HEK293 (cell line): Measurements from ENCODE around the gene TTC13.

ENCODE experiments used
- CTCF ChIA-PET: fragments of 350-600 bp; formaldehyde crosslinking; extraction: SDS; loops from one replicate; lab custom pipeline; 2021; ENCODE audit warnings: antibody characterized with exemption; lab: Yijun Ruan, JAX
- POLR2A ChIA-PET: fragments of 300-600 bp; formaldehyde crosslinking; extraction: SDS; loops from one replicate; lab custom pipeline; 2020; ENCODE audit warnings: antibody characterized with exemption, inconsistent platforms; lab: Yijun Ruan, JAX
- H3K27ac ChIP-seq: fragments of 200-500 bp; sonication (Bioruptor generic); 2 replicates; pipeline ENCODE4 v1.5.1; 2014; ENCODE audit warnings: low read depth, low read length, control low read depth, inconsistent platforms; ENCODE audit errors: extremely low read depth
- H3K36me3 ChIP-seq, 2 experiments: fragments of 200-500 bp in 1 of 2; sonication (Bioruptor generic) in 1 of 2; 1 replicate in 1 of 2; 2 replicates in 1 of 2; pipeline ENCODE4 v1.5.1; 2014 to 2017; ENCODE audit warnings: inconsistent platforms in 2 of 2, low read length in 2 of 2; ENCODE audit not compliant: control insufficient read depth in 2 of 2, insufficient read depth in 1 of 2
- H3K4me1 ChIP-seq: fragments of 200-500 bp; sonication (Bioruptor generic); 2 replicates; pipeline ENCODE4 v1.5.1; 2014; ENCODE audit warnings: mild to moderate bottlenecking, low read length, inconsistent platforms; ENCODE audit not compliant: control insufficient read depth, insufficient read depth
- H3K4me3 ChIP-seq: 2 replicates; pipeline ENCODE4 v1.5.1; 2011; ENCODE audit warnings: low read depth, mild to moderate bottlenecking, control low read depth, low read length, moderate library complexity
- H3K9me3 ChIP-seq: fragments of 200-500 bp; sonication (Bioruptor generic); 2 replicates; pipeline ENCODE4 v1.5.1; 2014; ENCODE audit warnings: low read depth, low read length, inconsistent platforms; ENCODE audit not compliant: control insufficient read depth, insufficient read depth
- FEZF1 ChIP-seq: fragments of 450-650 bp; formaldehyde crosslinking; IDR thresholded peaks from 2 replicates; pipeline ENCODE4 v1.5.1; 2016; ENCODE audit warnings: missing biosample characterization, missing genetic modification characterization
- GLIS2 ChIP-seq: fragments of 450-650 bp; formaldehyde crosslinking; IDR thresholded peaks from 2 replicates; pipeline ENCODE4 v1.5.1; 2016; ENCODE audit warnings: missing biosample characterization, missing genetic modification characterization
- IKZF3 ChIP-seq: fragments of 450-650 bp; IDR thresholded peaks from 2 replicates; pipeline ENCODE4 v1.5.0; 2018; ENCODE audit warnings: missing biosample characterization, mild to moderate bottlenecking, missing genetic modification characterization, moderate library complexity
- OVOL3 ChIP-seq: fragments of 450-650 bp; formaldehyde crosslinking; IDR thresholded peaks from 2 replicates; pipeline ENCODE4 v1.5.1; 2016; ENCODE audit warnings: missing biosample characterization, missing genetic modification characterization
- PRDM1 ChIP-seq: fragments of 450-650 bp; formaldehyde crosslinking; IDR thresholded peaks from 2 replicates; pipeline ENCODE4; 2016; ENCODE audit warnings: missing biosample characterization, missing genetic modification characterization
- SCRT2 ChIP-seq: fragments of 450-650 bp; formaldehyde crosslinking; IDR thresholded peaks from 2 replicates; pipeline ENCODE4 v1.5.1; 2016; ENCODE audit warnings: missing biosample characterization, missing genetic modification characterization
- SP2 ChIP-seq: fragments of 450-650 bp; formaldehyde crosslinking; IDR thresholded peaks from 2 replicates; pipeline ENCODE4 v1.5.1; 2016; ENCODE audit warnings: missing biosample characterization, missing genetic modification characterization
- YY1 ChIP-seq: fragments of 450-650 bp; formaldehyde crosslinking; IDR thresholded peaks from 2 replicates; pipeline ENCODE4 v1.5.1; 2018; ENCODE audit warnings: missing biosample characterization, missing genetic modification characterization
- YY2 ChIP-seq: fragments of 450-650 bp; formaldehyde crosslinking; IDR thresholded peaks from 2 replicates; pipeline ENCODE4 v1.5.1; 2016; ENCODE audit warnings: missing biosample characterization, missing genetic modification characterization
- ZFP69B ChIP-seq: fragments of 450-650 bp; formaldehyde crosslinking; IDR thresholded peaks from 2 replicates; pipeline ENCODE4 v1.5.1; 2016; ENCODE audit warnings: missing biosample characterization, missing genetic modification characterization
- ZNF112 ChIP-seq: fragments of 450-650 bp; formaldehyde crosslinking; IDR thresholded peaks from 2 replicates; pipeline ENCODE4 v1.5.0; 2017; ENCODE audit warnings: missing biosample characterization, missing genetic modification characterization
- ZNF138 ChIP-seq: fragments of 450-650 bp; formaldehyde crosslinking; IDR thresholded peaks from 2 replicates; pipeline ENCODE4 v1.5.1; 2016; ENCODE audit warnings: missing biosample characterization, missing genetic modification characterization, borderline replicate concordance
- ZNF155 ChIP-seq: fragments of 450-650 bp; formaldehyde crosslinking; IDR thresholded peaks from 2 replicates; pipeline ENCODE4 v1.5.1; 2016; ENCODE audit warnings: missing biosample characterization, missing genetic modification characterization
- ZNF16 ChIP-seq: fragments of 450-650 bp; formaldehyde crosslinking; IDR thresholded peaks from 2 replicates; pipeline ENCODE4 v1.5.1; 2016; ENCODE audit warnings: low read depth, missing biosample characterization, missing genetic modification characterization
- ZNF324 ChIP-seq: fragments of 450-650 bp; formaldehyde crosslinking; IDR thresholded peaks from 2 replicates; pipeline ENCODE4 v1.5.1; 2016; ENCODE audit warnings: missing biosample characterization, missing genetic modification characterization
- ZNF341 ChIP-seq: fragments of 450-650 bp; formaldehyde crosslinking; IDR thresholded peaks from 2 replicates; pipeline ENCODE4; 2016; ENCODE audit warnings: low read depth, missing biosample characterization, missing genetic modification characterization
- ZNF354C ChIP-seq: fragments of 450-650 bp; formaldehyde crosslinking; IDR thresholded peaks from 2 replicates; pipeline ENCODE4 v1.5.1; 2016; ENCODE audit warnings: missing biosample characterization, missing genetic modification characterization, low read depth, borderline replicate concordance
- ZNF571 ChIP-seq: fragments of 450-650 bp; formaldehyde crosslinking; IDR thresholded peaks from 2 replicates; pipeline ENCODE4 v1.5.0; 2017; ENCODE audit warnings: missing biosample characterization, missing genetic modification characterization
- ZNF670 ChIP-seq: fragments of 450-650 bp; formaldehyde crosslinking; IDR thresholded peaks from 2 replicates; pipeline ENCODE4 v1.5.1; 2016; ENCODE audit warnings: missing biosample characterization, missing genetic modification characterization, low read depth
- ZNF791 ChIP-seq: fragments of 450-650 bp; formaldehyde crosslinking; IDR thresholded peaks from 2 replicates; pipeline ENCODE4 v1.5.1; 2016; ENCODE audit warnings: missing biosample characterization, missing genetic modification characterization
- ZNF830 ChIP-seq: fragments of 450-650 bp; IDR thresholded peaks from 2 replicates; pipeline ENCODE4 v1.5.0; 2018; ENCODE audit warnings: missing biosample characterization, missing genetic modification characterization, low read depth, mild to moderate bottlenecking, moderate library complexity
- TF ChIP-seq, protein P1 (sequence below): fragments of 450-650 bp; formaldehyde crosslinking; conservative IDR thresholded peaks from 2 replicates; pipeline ENCODE4 v1.5.1; 2016; ENCODE audit warnings: low read depth, missing biosample characterization, missing genetic modification characterization
- TF ChIP-seq, protein P2 (sequence below): fragments of 450-650 bp; formaldehyde crosslinking; IDR thresholded peaks from 2 replicates; pipeline ENCODE4 v1.5.1; 2016; ENCODE audit warnings: missing biosample characterization, missing genetic modification characterization
- TF ChIP-seq, protein P3 (sequence below): fragments of 450-650 bp; formaldehyde crosslinking; IDR thresholded peaks from 2 replicates; pipeline ENCODE4 v1.5.1; 2016; ENCODE audit warnings: missing biosample characterization, missing genetic modification characterization
- TF ChIP-seq, protein P4 (sequence below): fragments of 450-650 bp; formaldehyde crosslinking; IDR thresholded peaks from 2 replicates; pipeline ENCODE4 v1.5.1; 2017; ENCODE audit warnings: missing biosample characterization, mild to moderate bottlenecking, missing genetic modification characterization, moderate library complexity

Gene TTC13

DNA sequence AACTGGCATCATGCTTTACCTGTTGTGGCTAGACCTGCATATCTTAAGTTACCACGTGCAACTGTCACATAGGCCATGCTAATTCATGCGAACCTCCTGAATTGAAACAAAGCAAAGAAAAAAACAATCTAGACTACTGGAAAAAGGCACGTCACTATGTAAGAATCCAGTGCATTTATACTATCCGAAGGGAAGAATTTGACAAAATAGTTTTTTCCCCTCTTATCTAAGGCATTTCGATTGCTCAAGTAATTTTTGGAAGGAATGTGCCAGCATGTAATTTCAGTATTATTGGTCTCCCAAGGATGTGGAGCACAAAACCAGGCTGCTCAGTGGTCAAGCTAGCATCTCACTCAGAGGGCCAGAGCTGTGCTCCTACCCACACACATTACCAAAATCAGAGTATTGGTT is 78.8 kb downstream of the TTC13 start (continued):
- TF ChIP-seq ZNF112 (tag by site-specific recombination) (no peak), GLIS2 (no peak), IKZF3 (tag by site-specific recombination) (no peak)

DNA sequence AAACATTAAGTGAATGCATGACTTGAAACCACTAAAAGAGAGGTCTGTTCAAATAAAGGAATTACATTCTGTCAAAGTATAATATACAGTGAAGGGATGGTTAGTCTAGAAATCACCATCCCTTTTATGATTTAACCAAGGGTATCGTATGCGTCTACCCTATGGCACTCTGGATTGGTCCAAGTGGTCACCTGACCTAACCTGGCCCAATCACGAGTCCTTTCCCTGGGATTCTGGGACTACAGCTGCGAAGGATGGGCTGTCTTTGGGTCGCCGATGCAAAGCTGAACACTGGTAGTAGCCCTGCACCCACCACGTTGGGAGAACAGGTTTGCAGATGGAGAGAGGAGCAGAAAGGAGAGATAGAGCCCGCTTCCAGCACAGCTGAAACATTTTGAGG is 79.9 kb downstream of the TTC13 start:
- no peaks in the 10 kb centered on the region for H3K4me1 ChIP-seq
- ChIA-PET POLR2A (no interaction called here), CTCF (interaction anchor here (0.7 to 1.1 kb wide), 4 partner anchors 8 to 156 kb away, joined by 3 to 6 read pairs (median 4); no protein-coding TSS in a partner anchor)
- H3K4me3 ChIP-seq: no peak overlapping the region
- no peak overlapping the region for H3K27ac ChIP-seq
- H3K36me3 ChIP-seq: peaks cover 0 to 5% of the 10 kb centered on the region in 2 experiments; a peak in 1 of 3 replicates
- TF ChIP-seq ZNF155 (tag by site-specific recombination) (no peak), ZNF571 (no peak), SCRT2 (tag by site-specific recombination) (no peak), PRDM1 (tag by site-specific recombination) (no peak), ZNF791 (no peak), YY1 (tag by site-specific recombination) (no peak), ZNF830 (tag by site-specific recombination) (no peak)
- TF ChIP-seq, protein P1, sequence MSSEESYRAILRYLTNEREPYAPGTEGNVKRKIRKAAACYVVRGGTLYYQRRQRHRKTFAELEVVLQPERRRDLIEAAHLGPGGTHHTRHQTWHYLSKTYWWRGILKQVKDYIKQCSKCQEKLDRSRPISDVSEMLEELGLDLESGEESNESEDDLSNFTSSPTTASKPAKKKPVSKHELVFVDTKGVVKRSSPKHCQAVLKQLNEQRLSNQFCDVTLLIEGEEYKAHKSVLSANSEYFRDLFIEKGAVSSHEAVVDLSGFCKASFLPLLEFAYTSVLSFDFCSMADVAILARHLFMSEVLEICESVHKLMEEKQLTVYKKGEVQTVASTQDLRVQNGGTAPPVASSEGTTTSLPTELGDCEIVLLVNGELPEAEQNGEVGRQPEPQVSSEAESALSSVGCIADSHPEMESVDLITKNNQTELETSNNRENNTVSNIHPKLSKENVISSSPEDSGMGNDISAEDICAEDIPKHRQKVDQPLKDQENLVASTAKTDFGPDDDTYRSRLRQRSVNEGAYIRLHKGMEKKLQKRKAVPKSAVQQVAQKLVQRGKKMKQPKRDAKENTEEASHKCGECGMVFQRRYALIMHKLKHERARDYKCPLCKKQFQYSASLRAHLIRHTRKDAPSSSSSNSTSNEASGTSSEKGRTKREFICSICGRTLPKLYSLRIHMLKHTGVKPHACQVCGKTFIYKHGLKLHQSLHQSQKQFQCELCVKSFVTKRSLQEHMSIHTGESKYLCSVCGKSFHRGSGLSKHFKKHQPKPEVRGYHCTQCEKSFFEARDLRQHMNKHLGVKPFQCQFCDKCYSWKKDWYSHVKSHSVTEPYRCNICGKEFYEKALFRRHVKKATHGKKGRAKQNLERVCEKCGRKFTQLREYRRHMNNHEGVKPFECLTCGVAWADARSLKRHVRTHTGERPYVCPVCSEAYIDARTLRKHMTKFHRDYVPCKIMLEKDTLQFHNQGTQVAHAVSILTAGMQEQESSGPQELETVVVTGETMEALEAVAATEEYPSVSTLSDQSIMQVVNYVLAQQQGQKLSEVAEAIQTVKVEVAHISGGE (tag by site-specific recombination): no peak
- no peaks in the 10 kb centered on the region for H3K9me3 ChIP-seq

DNA sequence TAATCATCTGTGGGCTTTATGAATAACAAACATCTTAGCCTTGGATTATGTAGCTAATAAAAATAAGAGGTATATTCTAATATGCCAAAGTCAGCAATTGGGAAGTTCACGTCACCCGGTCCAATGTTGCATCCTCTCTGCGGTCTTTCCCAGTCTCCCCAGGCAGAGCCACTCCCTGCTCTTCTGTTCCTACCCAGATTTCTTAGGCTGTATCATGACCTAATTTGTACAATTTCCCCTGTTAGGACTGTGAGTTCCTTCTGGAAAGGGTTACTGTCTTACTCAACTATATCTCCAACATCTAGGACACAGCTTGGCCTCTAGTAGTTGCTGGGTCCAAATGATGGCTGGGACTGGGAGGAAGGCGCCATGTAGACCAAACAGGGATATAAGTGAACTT is 80.5 kb downstream of the TTC13 start:
- Histone ChIP-seq H3K4me3 (no peak overlapping the region), H3K36me3 (no peaks in the 10 kb centered on the region), H3K9me3 (no peaks in the 10 kb centered on the region), H3K4me1 (no peaks in the 10 kb centered on the region), H3K27ac (no peak overlapping the region)
- ChIA-PET POLR2A (no interaction called here), CTCF (interaction anchor here (0.6 to 1.1 kb wide), 4 partner anchors 9 to 1710 kb away, joined by 3 to 4 read pairs (median 4); no protein-coding TSS in a partner anchor)
- TF ChIP-seq, protein P2, sequence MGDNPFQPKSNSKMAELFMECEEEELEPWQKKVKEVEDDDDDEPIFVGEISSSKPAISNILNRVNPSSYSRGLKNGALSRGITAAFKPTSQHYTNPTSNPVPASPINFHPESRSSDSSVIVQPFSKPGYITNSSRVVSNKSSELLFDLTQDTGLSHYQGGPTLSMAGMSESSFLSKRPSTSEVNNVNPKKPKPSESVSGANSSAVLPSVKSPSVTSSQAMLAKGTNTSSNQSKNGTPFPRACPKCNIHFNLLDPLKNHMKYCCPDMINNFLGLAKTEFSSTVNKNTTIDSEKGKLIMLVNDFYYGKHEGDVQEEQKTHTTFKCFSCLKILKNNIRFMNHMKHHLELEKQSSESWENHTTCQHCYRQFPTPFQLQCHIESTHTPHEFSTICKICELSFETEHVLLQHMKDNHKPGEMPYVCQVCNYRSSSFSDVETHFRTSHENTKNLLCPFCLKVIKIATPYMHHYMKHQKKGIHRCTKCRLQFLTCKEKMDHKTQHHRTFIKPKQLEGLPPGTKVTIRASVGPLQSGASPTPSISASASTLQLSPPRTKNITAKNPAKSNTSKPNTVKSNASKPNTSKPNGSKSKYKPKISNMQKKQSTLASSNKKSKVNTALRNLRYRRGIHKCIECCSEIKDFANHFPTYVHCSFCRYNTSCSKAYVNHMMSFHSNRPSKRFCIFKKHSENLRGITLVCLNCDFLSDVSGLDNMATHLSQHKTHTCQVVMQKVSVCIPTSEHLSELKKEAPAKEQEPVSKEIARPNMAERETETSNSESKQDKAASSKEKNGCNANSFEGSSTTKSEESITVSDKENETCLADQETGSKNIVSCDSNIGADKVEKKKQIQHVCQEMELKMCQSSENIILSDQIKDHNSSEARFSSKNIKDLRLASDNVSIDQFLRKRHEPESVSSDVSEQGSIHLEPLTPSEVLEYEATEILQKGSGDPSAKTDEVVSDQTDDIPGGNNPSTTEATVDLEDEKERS (tag by site-specific recombination): no peak
- TF ChIP-seq ZNF670 (tag by site-specific recombination): no peak
- TF ChIP-seq, protein P3, sequence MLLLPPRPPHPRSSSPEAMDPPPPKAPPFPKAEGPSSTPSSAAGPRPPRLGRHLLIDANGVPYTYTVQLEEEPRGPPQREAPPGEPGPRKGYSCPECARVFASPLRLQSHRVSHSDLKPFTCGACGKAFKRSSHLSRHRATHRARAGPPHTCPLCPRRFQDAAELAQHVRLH (tag by site-specific recombination): no peak
- TF ChIP-seq OVOL3 (tag by site-specific recombination): no peak
- no peak for TF ChIP-seq ZNF324 (tag by site-specific recombination)
- TF ChIP-seq ZNF354C (tag by site-specific recombination): no peak
- no peak for TF ChIP-seq ZFP69B (tag by site-specific recombination)
- TF ChIP-seq, protein P4, sequence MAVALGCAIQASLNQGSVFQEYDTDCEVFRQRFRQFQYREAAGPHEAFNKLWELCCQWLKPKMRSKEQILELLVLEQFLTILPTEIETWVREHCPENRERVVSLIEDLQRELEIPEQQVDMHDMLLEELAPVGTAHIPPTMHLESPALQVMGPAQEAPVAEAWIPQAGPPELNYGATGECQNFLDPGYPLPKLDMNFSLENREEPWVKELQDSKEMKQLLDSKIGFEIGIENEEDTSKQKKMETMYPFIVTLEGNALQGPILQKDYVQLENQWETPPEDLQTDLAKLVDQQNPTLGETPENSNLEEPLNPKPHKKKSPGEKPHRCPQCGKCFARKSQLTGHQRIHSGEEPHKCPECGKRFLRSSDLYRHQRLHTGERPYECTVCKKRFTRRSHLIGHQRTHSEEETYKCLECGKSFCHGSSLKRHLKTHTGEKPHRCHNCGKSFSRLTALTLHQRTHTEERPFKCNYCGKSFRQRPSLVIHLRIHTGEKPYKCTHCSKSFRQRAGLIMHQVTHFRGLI: no peak
- TF ChIP-seq SP2 (tag by site-specific recombination): no peak
- TF ChIP-seq FEZF1 (tag by site-specific recombination): no peak
- TF ChIP-seq ZNF341 (tag by site-specific recombination): no peak
- no peak for TF ChIP-seq ZNF791
- no peak for TF ChIP-seq YY2 (tag by site-specific recombination)
- TF ChIP-seq ZNF138 (tag by site-specific recombination): no peak
- TF ChIP-seq ZNF16: no peak
